PC-3 (cell line): ENCODE measurements around the gene MMS19. TPM values are rescaled to one million over a fixed set of nuclear protein-coding genes. Genes with fewer than 3 reads are reported as not detected.

ENCODE experiments used
- ATAC-seq: fragments of 200-7000 bp; cut with Tn5 transposase; 2 replicates; pipeline ENCODE4 v1.9.1; 2020; ENCODE audit warnings: mild to moderate bottlenecking, moderate library complexity
- BruUV-seq: library from RNA; stranded (reverse); fragments of 400-500 nt; replicated peaks from 2 replicates; lab custom pipeline; 2021; lab: Mats Ljungman, UMichigan
- CTCF ChIA-PET: fragments of 300-600 bp; sonication (Branson Sonifier 250); formaldehyde crosslinking; loops from one replicate; lab custom pipeline; 2022; ENCODE audit warnings: antibody characterized with exemption; lab: Charles Lee
- POLR2A ChIA-PET: fragments of 300-600 bp; sonication (Branson Sonifier 250); formaldehyde crosslinking; loops from one replicate; lab custom pipeline; 2022; ENCODE audit warnings: antibody characterized with exemption; ENCODE audit not compliant: unreplicated experiment; lab: Charles Lee
- DNase-seq: peaks from one replicate; pipeline ENCODE4 v3.0.0-alpha.2; 2015
- H2AFZ ChIP-seq: fragments of 300-600 bp; sonication (generic); 2 replicates; pipeline ENCODE4 v1.6.0; 2016; ENCODE audit warnings: antibody characterized with exemption, low read length
- H3F3A ChIP-seq: fragments of 300-600 bp; sonication (generic); one replicate; pipeline ENCODE4 v1.6.0; 2017; ENCODE audit warnings: antibody characterized with exemption, low read length, control low read depth, mild to moderate bottlenecking; ENCODE audit not compliant: unreplicated experiment
- H3K27ac ChIP-seq: fragments of 300-600 bp; sonication (generic); 2 replicates; pipeline ENCODE4 v1.5.1; 2016; ENCODE audit warnings: mild to moderate bottlenecking, low read length
- H3K27me3 ChIP-seq: fragments of 300-600 bp; sonication (generic); 2 replicates; pipeline ENCODE4 v1.6.1; 2016; ENCODE audit warnings: low read length, mixed read lengths
- H3K36me3 ChIP-seq: fragments of 300-600 bp; sonication (generic); 2 replicates; pipeline ENCODE4 v1.6.1; 2016; ENCODE audit warnings: low read depth, mixed run types, low read length, mixed read lengths
- H3K4me1 ChIP-seq: fragments of 300-600 bp; sonication (generic); 2 replicates; pipeline ENCODE4 v1.5.1; 2016; ENCODE audit warnings: low read length; ENCODE audit not compliant: insufficient read depth
- H3K4me2 ChIP-seq: fragments of 300-600 bp; sonication (generic); 2 replicates; pipeline ENCODE4 v1.6.0; 2016; ENCODE audit warnings: low read length
- H3K4me3 ChIP-seq: fragments of 300-600 bp; sonication (generic); 2 replicates; pipeline ENCODE4 v1.5.1; 2016; ENCODE audit warnings: mild to moderate bottlenecking, low read length, mixed read lengths
- H3K79me2 ChIP-seq: fragments of 300-600 bp; sonication (generic); 2 replicates; pipeline ENCODE4 v1.6.1; 2017; ENCODE audit warnings: low read length, mixed read lengths
- H3K9ac ChIP-seq: fragments of 300-600 bp; sonication (generic); 2 replicates; pipeline ENCODE4 v1.6.0; 2016; ENCODE audit warnings: mild to moderate bottlenecking, low read length
- H3K9me2 ChIP-seq: fragments of 300-600 bp; sonication (generic); replicated peaks from 2 replicates; pipeline ENCODE4 v1.6.1; 2016; ENCODE audit warnings: mixed run types, low read length, mixed read lengths
- H3K9me3 ChIP-seq: fragments of 300-600 bp; sonication (generic); 2 replicates; pipeline ENCODE4 v1.6.1; 2016; ENCODE audit warnings: low read length, mixed read lengths
- H4K20me1 ChIP-seq: fragments of 300-600 bp; sonication (generic); 2 replicates; pipeline ENCODE4 v1.6.1; 2016; ENCODE audit warnings: low read length, mixed read lengths
- EZH2 ChIP-seq: fragments of 300-600 bp; sonication (generic); IDR thresholded peaks from one replicate; pipeline ENCODE4 v1.6.1; 2017; ENCODE audit warnings: antibody characterized with exemption, mild to moderate bottlenecking, low read length; ENCODE audit not compliant: unreplicated experiment
- EZH2phosphoT487 ChIP-seq: fragments of 300-600 bp; sonication (generic); IDR thresholded peaks from 2 replicates; pipeline ENCODE4 v1.6.1; 2018; ENCODE audit warnings: mild to moderate bottlenecking, antibody characterized with exemption, low read length, borderline replicate concordance
- intact Hi-C: fragments of 100-400 bp; cut with micrococcal nuclease; formaldehyde crosslinking; loops from 2 replicates; pipeline ENCODE4 v1.9.0; 2023
- total RNA-seq: library from RNA; depleted of rRNA; stranded (reverse); fragments of >200 nt; gene quantifications from 2 replicates; pipeline ENCODE4 v1.2.3, GENCODE V29; 2014
- TF ChIP-seq, protein P1 (sequence below): fragments of 300-600 bp; sonication (generic); conservative IDR thresholded peaks from 2 replicates; pipeline ENCODE4 v1.5.1; 2017; ENCODE audit warnings: antibody characterized with exemption, low read depth, mild to moderate bottlenecking, low read length

MMS19 gene
- total RNA-seq, 1 experiment from 2014 or later, result 78.2 TPM

DNA sequence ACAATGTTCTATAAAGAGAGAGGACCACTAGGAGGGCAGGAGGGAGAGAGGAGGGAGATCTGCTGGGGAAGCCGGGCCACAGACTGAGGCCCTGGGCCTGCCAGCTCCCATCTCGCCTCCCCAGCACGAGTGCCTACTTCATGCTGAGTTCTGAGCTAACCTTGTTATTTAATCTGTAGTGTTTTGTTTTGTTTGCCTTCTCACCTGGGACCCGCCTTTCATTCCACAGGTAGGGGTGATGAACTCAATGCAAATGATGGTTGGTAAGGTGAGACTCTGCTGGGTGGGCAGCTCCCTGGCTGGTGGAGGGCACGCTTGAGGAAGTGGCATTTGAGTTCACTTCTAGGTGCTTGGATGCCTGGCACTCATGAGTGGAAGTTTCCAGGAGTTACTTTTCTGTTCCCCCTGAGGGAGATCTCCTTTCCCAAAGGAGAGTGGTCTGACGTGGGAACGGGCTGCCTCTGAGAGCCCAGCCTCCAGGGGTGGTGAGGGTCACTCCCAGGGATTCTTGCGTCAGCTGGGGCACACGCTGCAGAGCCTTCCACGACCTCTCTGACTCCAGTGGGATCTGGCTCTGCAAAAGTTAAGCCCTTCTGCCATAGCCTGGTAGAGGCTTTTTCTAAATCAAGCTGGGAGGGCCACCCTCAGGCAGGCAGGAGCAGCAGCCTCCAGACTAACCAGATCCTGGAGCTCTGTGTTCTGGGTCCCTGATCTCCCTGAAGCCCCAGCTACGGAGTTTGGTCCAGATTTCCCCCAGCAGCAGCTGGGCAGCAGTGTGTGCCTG is 22.9 kb upstream of the MMS19 start:
- DNase-seq, result no peak
- H3K79me2 ChIP-seq, result peaks cover 17% of the 10 kb centered on the region; the same call in 1 of the 2 replicates

DNA sequence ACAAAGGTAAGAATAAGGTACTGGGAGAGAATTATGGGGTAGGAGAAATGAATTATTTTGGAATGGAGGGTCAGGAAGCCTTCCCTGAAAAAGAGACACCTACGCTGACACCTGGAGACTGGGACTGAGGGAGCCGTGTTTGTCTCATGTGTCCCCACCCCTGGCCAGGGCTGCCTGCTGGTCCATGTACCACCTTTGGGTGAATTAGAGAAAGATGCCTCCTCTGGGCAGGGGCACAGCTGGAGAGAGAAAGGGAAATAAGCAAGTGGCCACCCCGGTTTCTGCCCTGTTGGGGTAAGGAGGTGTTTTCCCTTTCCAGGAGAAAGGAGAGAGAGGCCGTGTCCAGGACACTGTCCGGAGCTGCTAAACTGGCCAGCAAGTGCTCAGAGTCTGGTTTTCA is 22.3 kb upstream of the MMS19 start:
- H3K27ac ChIP-seq, result no peak overlapping the region
- CTCF ChIA-PET, result no interaction called here
- H3K9me2 ChIP-seq, result no peaks in the 10 kb centered on the region
- no peak for ATAC-seq
- DNase-seq, result no peak
- H3K9ac ChIP-seq, result no peak overlapping the region
- BruUV-seq, result no TSS peak
- H2AFZ ChIP-seq, result no peak overlapping the region
- H3F3A ChIP-seq, result peaks cover 5% of the 10 kb centered on the region
- H4K20me1 ChIP-seq, result no peaks in the 10 kb centered on the region
- H3K36me3 ChIP-seq, result no peaks in the 10 kb centered on the region
- no peak overlapping the region for H3K4me3 ChIP-seq
- H3K9me3 ChIP-seq, result no peaks in the 10 kb centered on the region
- H3K4me1 ChIP-seq, result peaks cover 26% of the 10 kb centered on the region
- no peaks in the 10 kb centered on the region for H3K27me3 ChIP-seq
- intact Hi-C loops, result no loop called here
- POLR2A ChIA-PET, result no interaction called here
- peaks cover 17% of the 10 kb centered on the region; the same call in 1 of the 2 replicates for H3K79me2 ChIP-seq
- TF ChIP-seq, protein P1, sequence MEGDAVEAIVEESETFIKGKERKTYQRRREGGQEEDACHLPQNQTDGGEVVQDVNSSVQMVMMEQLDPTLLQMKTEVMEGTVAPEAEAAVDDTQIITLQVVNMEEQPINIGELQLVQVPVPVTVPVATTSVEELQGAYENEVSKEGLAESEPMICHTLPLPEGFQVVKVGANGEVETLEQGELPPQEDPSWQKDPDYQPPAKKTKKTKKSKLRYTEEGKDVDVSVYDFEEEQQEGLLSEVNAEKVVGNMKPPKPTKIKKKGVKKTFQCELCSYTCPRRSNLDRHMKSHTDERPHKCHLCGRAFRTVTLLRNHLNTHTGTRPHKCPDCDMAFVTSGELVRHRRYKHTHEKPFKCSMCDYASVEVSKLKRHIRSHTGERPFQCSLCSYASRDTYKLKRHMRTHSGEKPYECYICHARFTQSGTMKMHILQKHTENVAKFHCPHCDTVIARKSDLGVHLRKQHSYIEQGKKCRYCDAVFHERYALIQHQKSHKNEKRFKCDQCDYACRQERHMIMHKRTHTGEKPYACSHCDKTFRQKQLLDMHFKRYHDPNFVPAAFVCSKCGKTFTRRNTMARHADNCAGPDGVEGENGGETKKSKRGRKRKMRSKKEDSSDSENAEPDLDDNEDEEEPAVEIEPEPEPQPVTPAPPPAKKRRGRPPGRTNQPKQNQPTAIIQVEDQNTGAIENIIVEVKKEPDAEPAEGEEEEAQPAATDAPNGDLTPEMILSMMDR, result no peak
- TF ChIP-seq EZH2phosphoT487, result no peak
- no peak for TF ChIP-seq EZH2
- H3K4me2 ChIP-seq, result no peak overlapping the region

More for the DNA sequence above, 22.9 kb upstream of the MMS19 start:
- H3K4me2 ChIP-seq, result no peak overlapping the region
- CTCF ChIA-PET, result no interaction called here
- H4K20me1 ChIP-seq, result no peaks in the 10 kb centered on the region
- H3K27ac ChIP-seq, result no peak overlapping the region
- ATAC-seq, result no peak
- H3K9me3 ChIP-seq, result no peaks in the 10 kb centered on the region
- H3K9me2 ChIP-seq, result no peaks in the 10 kb centered on the region
- H3K4me3 ChIP-seq, result no peak overlapping the region
- peaks cover 26% of the 10 kb centered on the region for H3K4me1 ChIP-seq
- H3K27me3 ChIP-seq, result no peaks in the 10 kb centered on the region
- intact Hi-C loops, result no loop called here
- H3K36me3 ChIP-seq, result no peaks in the 10 kb centered on the region
- H3F3A ChIP-seq, result peaks cover 5% of the 10 kb centered on the region
- TF ChIP-seq EZH2phosphoT487, result no peak
- no TSS peak for BruUV-seq
- no peak overlapping the region for H3K9ac ChIP-seq
- H2AFZ ChIP-seq, result no peak overlapping the region
- POLR2A ChIA-PET, result no interaction called here

DNA sequence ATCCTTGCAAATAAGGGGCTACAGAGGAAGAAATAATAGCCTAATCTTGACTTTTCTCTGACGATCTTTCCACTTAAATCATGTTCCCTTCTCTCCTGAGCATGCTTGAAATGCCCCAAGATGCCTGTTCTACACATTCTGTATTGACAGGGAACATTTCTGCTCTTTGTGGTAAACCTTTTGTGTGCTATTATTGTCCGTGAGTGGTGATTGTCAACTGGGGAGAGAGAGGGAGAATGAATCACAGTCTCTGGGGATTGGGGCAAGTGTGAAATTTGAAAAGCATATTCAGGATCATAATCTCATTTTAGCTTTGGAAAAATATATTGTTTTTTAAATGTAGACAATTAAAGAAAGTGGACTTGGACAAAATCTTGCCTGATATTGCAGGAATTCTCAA is 21.1 kb upstream of the MMS19 start:
- Histone ChIP-seq H3K9ac (no peak overlapping the region), H2AFZ (no peak overlapping the region), H3F3A (peaks cover 5% of the 10 kb centered on the region), H3K27ac (no peak overlapping the region), H3K4me1 (peaks cover 26% of the 10 kb centered on the region), H3K4me2 (no peak overlapping the region), H3K9me2 (no peaks in the 10 kb centered on the region), H3K27me3 (no peaks in the 10 kb centered on the region), H3K4me3 (no peak overlapping the region), H4K20me1 (no peaks in the 10 kb centered on the region), H3K9me3 (no peaks in the 10 kb centered on the region), H3K36me3 (no peaks in the 10 kb centered on the region), H3K79me2 (peaks cover 17% of the 10 kb centered on the region; the same call in 1 of the 2 replicates)
- TF ChIP-seq EZH2 (no peak), EZH2phosphoT487 (no peak)
- TF ChIP-seq, protein P1, result no peak
- ChIA-PET POLR2A (no interaction called here), CTCF (no interaction called here)
- no TSS peak for BruUV-seq
- intact Hi-C loops, result no loop called here
- no peak for DNase-seq
- ATAC-seq, result no peak
